Measurements from ENCODE around the gene MRPS23.

DNA sequence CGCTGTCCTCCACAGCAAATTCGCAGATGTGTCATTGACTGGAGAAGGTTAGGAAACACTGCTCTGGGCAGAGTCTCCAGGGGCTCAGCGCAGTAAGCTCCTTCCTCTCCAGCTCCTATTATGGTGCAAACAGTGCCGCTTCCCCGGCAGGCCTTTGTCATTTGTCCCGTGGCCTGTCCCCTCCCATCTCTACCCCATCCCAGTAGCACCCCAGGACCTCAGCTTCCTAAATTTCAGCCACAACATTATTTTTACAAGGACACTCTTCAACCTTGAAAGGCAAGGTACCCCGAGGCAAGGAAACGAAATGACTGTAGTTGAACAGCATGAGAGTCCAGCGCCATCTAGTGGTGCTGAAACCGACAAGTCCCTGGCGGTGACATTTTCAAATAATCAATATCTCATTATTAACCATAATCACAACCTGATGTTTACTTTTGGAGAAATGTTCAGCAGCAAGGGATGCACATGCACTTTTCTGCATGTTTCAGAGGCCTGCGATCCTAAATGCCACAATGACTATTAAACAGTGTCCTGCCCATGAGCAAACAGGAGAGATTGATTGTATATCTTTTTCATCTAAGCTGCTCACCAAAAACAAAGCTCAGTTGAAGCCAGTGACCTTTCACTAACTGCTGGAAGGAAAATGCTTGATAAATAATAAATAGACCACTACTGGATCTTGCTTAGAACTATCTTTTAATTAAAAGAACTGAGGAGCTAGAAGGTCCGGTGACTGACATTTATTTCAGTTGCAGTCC, 16.5 kb downstream of the MRPS23 start:
- TF ChIP-seq ZBTB1 (tag by site-specific recombination; IDR thresholded peaks at IDR 0.05) (no peak), ZNF677 (tag by site-specific recombination; IDR thresholded peaks at IDR 0.05) (no peak), ZNF776 (tag by site-specific recombination; IDR thresholded peaks at IDR 0.05; ENCODE audit: borderline replicate concordance) (no peak), ZNF768 (tag by site-specific recombination; IDR thresholded peaks at IDR 0.05) (no peak), CTCF (tag by site-specific recombination; IDR thresholded peaks at IDR 0.05) (peak; percentile 92), YY1 (tag by site-specific recombination; IDR thresholded peaks at IDR 0.05) (no peak), ATF2 (tag by site-specific recombination; IDR thresholded peaks at IDR 0.05; ENCODE audit: low read depth) (no peak), REST (tag by site-specific recombination; IDR thresholded peaks at IDR 0.05) (no peak)
